GM23338 (cell line): Measurements from ENCODE around the gene LURAP1L. TPM values are rescaled to one million over a fixed set of nuclear protein-coding genes. Genes with fewer than 3 reads are reported as not detected.

Source experiments
- ATAC-seq: fragments of 200-7000 bp; cut with Tn5 transposase; 3 replicates; pipeline ENCODE4 v1.9.1; 2020
- DNase-seq: peaks from one replicate; pipeline ENCODE4 v3.0.0-alpha.2; 2015; ENCODE audit warnings: low spot score
- H2AFZ ChIP-seq: fragments of 200-600 bp; sonication (generic); 2 replicates; pipeline ENCODE4 v1.8.0; 2016; ENCODE audit warnings: antibody characterized with exemption, mild to moderate bottlenecking, moderate library complexity
- H3F3A ChIP-seq: fragments of 200-600 bp; sonication (generic); replicated peaks from 2 replicates; pipeline ENCODE4 v1.8.0; 2017; ENCODE audit warnings: antibody characterized with exemption, mixed run types, low read depth
- H3K27ac ChIP-seq: fragments of 200-600 bp; sonication (generic); 2 replicates; pipeline ENCODE4 v1.6.1; 2016; ENCODE audit warnings: low read depth
- H3K27me3 ChIP-seq: fragments of 200-600 bp; sonication (generic); 2 replicates; pipeline ENCODE4 v1.8.0; 2016; ENCODE audit warnings: mild to moderate bottlenecking, mixed run types, moderate library complexity; ENCODE audit not compliant: insufficient read depth
- H3K36me3 ChIP-seq: fragments of 200-600 bp; sonication (generic); 2 replicates; pipeline ENCODE4 v1.8.0; 2016; ENCODE audit warnings: mild to moderate bottlenecking; ENCODE audit not compliant: insufficient read depth
- H3K4me1 ChIP-seq: fragments of 200-600 bp; sonication (generic); 2 replicates; pipeline ENCODE4 v1.8.0; 2016; ENCODE audit warnings: mild to moderate bottlenecking, moderate library complexity; ENCODE audit not compliant: insufficient read depth
- H3K4me2 ChIP-seq: fragments of 200-600 bp; sonication (generic); 2 replicates; pipeline ENCODE4 v1.7.1; 2017; ENCODE audit warnings: mixed run types
- H3K4me3 ChIP-seq: fragments of 200-600 bp; sonication (generic); 2 replicates; pipeline ENCODE4 v1.6.1; 2016; ENCODE audit warnings: mixed run types
- H3K79me2 ChIP-seq: fragments of 200-600 bp; sonication (generic); replicated peaks from 2 replicates; pipeline ENCODE4 v1.8.0; 2017; ENCODE audit warnings: mild to moderate bottlenecking; ENCODE audit not compliant: insufficient read depth
- H3K9me2 ChIP-seq: fragments of 200-600 bp; sonication (generic); 2 replicates; pipeline ENCODE4 v1.8.0; 2017; ENCODE audit not compliant: insufficient read depth
- H4K20me1 ChIP-seq: fragments of 200-600 bp; sonication (generic); replicated peaks from 2 replicates; pipeline ENCODE4 v1.8.0; 2017; ENCODE audit warnings: mild to moderate bottlenecking; ENCODE audit not compliant: insufficient read depth
- H3K27ac Mint-ChIP-seq: 2 replicates; pipeline ENCODE4 v1.8.0; 2020; ENCODE audit warnings: inconsistent platforms, mild to moderate bottlenecking, moderate library complexity, mixed read lengths
- H3K27me3 Mint-ChIP-seq: 3 replicates; pipeline ENCODE4 v1.8.0; 2022; ENCODE audit warnings: low read depth, mild to moderate bottlenecking, moderate library complexity, mixed read lengths, inconsistent platforms; ENCODE audit not compliant: insufficient read depth, poor library complexity
- H3K36me3 Mint-ChIP-seq: 3 replicates; pipeline ENCODE4 v1.8.0; 2021; ENCODE audit warnings: low read depth, mild to moderate bottlenecking, inconsistent platforms, moderate library complexity, mixed read lengths
- H3K4me1 Mint-ChIP-seq: 3 replicates; pipeline ENCODE4 v1.8.0; 2020; ENCODE audit warnings: mild to moderate bottlenecking, inconsistent platforms, mixed read lengths
- H3K4me3 Mint-ChIP-seq: 3 replicates; pipeline ENCODE4 v1.8.0; 2021; ENCODE audit warnings: moderate library complexity, mild to moderate bottlenecking, inconsistent platforms, mixed read lengths
- H3K9me3 Mint-ChIP-seq: 3 replicates; pipeline ENCODE4 v1.8.0; 2020; ENCODE audit warnings: moderate library complexity, mild to moderate bottlenecking, inconsistent platforms, mixed read lengths
- CTCF ChIP-seq, 2 experiments: fragments of 200-600 bp in 1 of 2; sonication (generic) in 1 of 2; conservative IDR thresholded peaks; 2 replicates each; pipeline versions ENCODE4 v1.5.1 to v1.6.1; 2016 to 2017; ENCODE audit warnings: antibody characterized with exemption in 2 of 2, low read depth in 2 of 2, mild to moderate bottlenecking in 2 of 2, moderate library complexity in 1 of 2
- ETS1 ChIP-seq: IDR thresholded peaks from 2 replicates; pipeline ENCODE4 v1.6.1; 2016; ENCODE audit warnings: antibody characterized with exemption
- JUNB ChIP-seq: IDR thresholded peaks from one replicate; pipeline ENCODE4 v1.6.1; 2016; ENCODE audit warnings: antibody characterized with exemption; ENCODE audit not compliant: unreplicated experiment
- REST ChIP-seq: IDR thresholded peaks from one replicate; pipeline ENCODE4 v1.6.1; 2018; ENCODE audit warnings: antibody characterized with exemption; ENCODE audit not compliant: unreplicated experiment
- ZNF114 ChIP-seq: fragments of 250-450 bp; sonication (Bioruptor Pico); IDR thresholded peaks from 2 replicates; pipeline ENCODE4 v1.5.0; 2020; ENCODE audit warnings: mild to moderate bottlenecking, moderate library complexity
- ZNF331 ChIP-seq: fragments of 250-450 bp; sonication (Bioruptor Pico); IDR thresholded peaks from 2 replicates; pipeline ENCODE4 v1.5.0; 2020; ENCODE audit warnings: low read depth, mild to moderate bottlenecking, moderate library complexity
- polyA plus RNA-seq: library from polyadenylated mRNA; unstranded; fragments of >200 nt; fragmentation: Nextera tagmentation; extraction: Ambion mirVana; gene quantifications from 2 replicates; pipeline ENCODE4 v1.2.1, GENCODE V29; 2016
- total RNA-seq: library from RNA; depleted of rRNA; stranded (reverse); fragments of >200 nt; shearing (Covaris generic); gene quantifications from 2 replicates; pipeline ENCODE4 v1.2.3, GENCODE V29; 2014

Gene LURAP1L
- total and polyA plus RNA-seq, 2 experiments from 2014 or later: 1.2 to 1.6 TPM

GRCh38 chr9:12778389-12778788, 3.6 kb downstream of the LURAP1L start:
- no peak overlapping the region for H2AFZ ChIP-seq
- DNase-seq: no peak
- no peaks in the 10 kb centered on the region for H3K36me3 ChIP-seq
- TF ChIP-seq ETS1 (no peak), ZNF114 (CRISPR knock-in tag) (no peak), CTCF (conservative IDR thresholded peaks at IDR 0.05; ENCODE audit: low read depth in 2 of 2) (no peak), ZNF331 (CRISPR knock-in tag) (no peak)
- Mint-ChIP-seq H3K9me3 (no peaks in the 10 kb centered on the region), H3K27ac (no peak overlapping the region), H3K4me3 (no peak overlapping the region), H3K27me3 (peaks cover 20% of the 10 kb centered on the region), H3K4me1 (peaks cover 2% of the 10 kb centered on the region; the same call in 1 of the 3 replicates), H3K36me3 (no peaks in the 10 kb centered on the region)
- peaks cover 23% of the 10 kb centered on the region for H3K27me3 ChIP-seq
- no peaks in the 10 kb centered on the region for H4K20me1 ChIP-seq
- H3K9me2 ChIP-seq: no peaks in the 10 kb centered on the region
- H3K27ac ChIP-seq: no peak overlapping the region
- ATAC-seq: no peak
- H3K4me3 ChIP-seq: no peak overlapping the region
- no peak overlapping the region for H3K4me2 ChIP-seq
- no peaks in the 10 kb centered on the region for H3F3A ChIP-seq
- H3K79me2 ChIP-seq: no peaks in the 10 kb centered on the region
- H3K4me1 ChIP-seq: 0 out of 2 replicates have a peak, but pooled peaks cover 3% of the 10 kb centered on the region

GRCh38 chr9:12781226-12781733, 6.5 kb downstream of the LURAP1L start:
- no peaks in the 10 kb centered on the region for H3K79me2 ChIP-seq
- no peak for DNase-seq
- Mint-ChIP-seq H3K27me3 (peaks cover 10% of the 10 kb centered on the region), H3K27ac (no peak overlapping the region), H3K4me3 (no peak overlapping the region), H3K36me3 (no peaks in the 10 kb centered on the region), H3K9me3 (no peaks in the 10 kb centered on the region), H3K4me1 (peaks cover 2% of the 10 kb centered on the region; the same call in 2 of the 3 replicates)
- no peak for ATAC-seq
- no peak overlapping the region for H3K4me3 ChIP-seq
- H4K20me1 ChIP-seq: no peaks in the 10 kb centered on the region
- H3K36me3 ChIP-seq: no peaks in the 10 kb centered on the region
- H3F3A ChIP-seq: no peaks in the 10 kb centered on the region
- TF ChIP-seq REST (no peak), JUNB (no peak)
- 0 out of 2 replicates have a peak, but pooled peaks cover 3% of the 10 kb centered on the region for H3K4me1 ChIP-seq
- no peak overlapping the region for H3K4me2 ChIP-seq
- no peak overlapping the region for H3K27ac ChIP-seq
- peaks cover 9% of the 10 kb centered on the region; the same call in 1 of the 2 replicates for H3K27me3 ChIP-seq
- H3K9me2 ChIP-seq: no peaks in the 10 kb centered on the region
- no peak overlapping the region for H2AFZ ChIP-seq
